ENCODE data around the gene TMEM132C.

TMEM132C gene

GRCh38 chr12:128316078-128316477 is 49.1 kb downstream of the TMEM132C start:
- DNase-seq (ENCODE audit: low read depth in 1 of 2, low spot score in 1 of 2), result no peak
- H3K27me3 ChIP-seq (ENCODE audit: insufficient read depth, poor library complexity, severe bottlenecking), result peaks cover 2% of the 10 kb centered on the region
- TF ChIP-seq REST (IDR thresholded peaks at IDR 0.05; ENCODE audit: insufficient replicate concordance, low read depth), result no peak
- H3K27ac ChIP-seq (replicated peaks), result no peak overlapping the region
- no peak overlapping the region for H3K4me3 ChIP-seq (replicated peaks; ENCODE audit: insufficient read depth, low read length)

GRCh38 chr12:128316973-128317526 is 50.1 kb downstream of the TMEM132C start:
- no peak for TF ChIP-seq GABPA (IDR thresholded peaks at IDR 0.05; ENCODE audit: low read depth)
- TF ChIP-seq SPI1 (IDR thresholded peaks at IDR 0.05; ENCODE audit: borderline replicate concordance, low read depth), result no peak
- no peak for TF ChIP-seq POLR2AphosphoS5 (IDR thresholded peaks at IDR 0.05; ENCODE audit: low read depth)
- no peak for TF ChIP-seq REST (IDR thresholded peaks at IDR 0.05; ENCODE audit: insufficient replicate concordance, low read depth)
- TF ChIP-seq CTCF (IDR thresholded peaks at IDR 0.05; ENCODE audit: insufficient read depth, low read length), result no peak
- H3K27ac ChIP-seq (replicated peaks), result no peak overlapping the region
- H3K4me3 ChIP-seq (replicated peaks; ENCODE audit: insufficient read depth, low read length), result no peak overlapping the region
- no peak for DNase-seq (ENCODE audit: low read depth in 1 of 2, low spot score in 1 of 2)
- peaks cover 2% of the 10 kb centered on the region for H3K27me3 ChIP-seq (ENCODE audit: insufficient read depth, poor library complexity, severe bottlenecking)

DNA sequence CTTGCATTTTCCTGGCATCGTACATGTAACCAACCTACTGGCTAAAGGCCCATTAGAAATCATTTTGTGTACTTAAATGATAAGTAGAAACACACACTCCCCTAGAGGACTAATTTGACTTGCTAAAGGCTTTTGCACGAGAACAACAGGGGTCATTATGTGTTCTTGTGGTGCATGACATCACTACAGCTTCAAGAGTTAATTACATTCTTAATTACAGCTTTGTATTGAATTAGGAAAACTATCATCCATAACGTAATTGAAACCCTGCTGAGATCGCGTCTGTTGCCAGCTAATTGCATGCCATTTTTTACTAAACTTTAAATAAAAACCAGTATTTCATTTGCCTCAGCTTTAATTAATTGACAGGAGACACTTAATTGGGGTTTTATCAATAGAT is 51.4 kb downstream of the TMEM132C start:
- DNase-seq (ENCODE audit: low read depth in 1 of 2, low spot score in 1 of 2), result no peak
- TF ChIP-seq CTCF (IDR thresholded peaks at IDR 0.05; ENCODE audit: insufficient read depth, low read length) (no peak), POLR2AphosphoS5 (IDR thresholded peaks at IDR 0.05; ENCODE audit: low read depth) (no peak), SPI1 (IDR thresholded peaks at IDR 0.05; ENCODE audit: borderline replicate concordance, low read depth) (no peak), REST (IDR thresholded peaks at IDR 0.05; ENCODE audit: insufficient replicate concordance, low read depth) (no peak), GABPA (IDR thresholded peaks at IDR 0.05; ENCODE audit: low read depth) (no peak)
- Histone ChIP-seq H3K4me3 (replicated peaks; ENCODE audit: insufficient read depth, low read length) (no peak overlapping the region), H3K27me3 (ENCODE audit: insufficient read depth, poor library complexity, severe bottlenecking) (peaks cover 2% of the 10 kb centered on the region), H3K27ac (replicated peaks) (no peak overlapping the region)

Measured in HL-60 (cell line).